ENCODE results near the gene PDXP.
"Not testable (repeated sequence)": the region's sequence is repeated elsewhere in the genome, so short reads cannot be mapped to it uniquely, and the experiment has no call there.

The PDXP gene

DNA sequence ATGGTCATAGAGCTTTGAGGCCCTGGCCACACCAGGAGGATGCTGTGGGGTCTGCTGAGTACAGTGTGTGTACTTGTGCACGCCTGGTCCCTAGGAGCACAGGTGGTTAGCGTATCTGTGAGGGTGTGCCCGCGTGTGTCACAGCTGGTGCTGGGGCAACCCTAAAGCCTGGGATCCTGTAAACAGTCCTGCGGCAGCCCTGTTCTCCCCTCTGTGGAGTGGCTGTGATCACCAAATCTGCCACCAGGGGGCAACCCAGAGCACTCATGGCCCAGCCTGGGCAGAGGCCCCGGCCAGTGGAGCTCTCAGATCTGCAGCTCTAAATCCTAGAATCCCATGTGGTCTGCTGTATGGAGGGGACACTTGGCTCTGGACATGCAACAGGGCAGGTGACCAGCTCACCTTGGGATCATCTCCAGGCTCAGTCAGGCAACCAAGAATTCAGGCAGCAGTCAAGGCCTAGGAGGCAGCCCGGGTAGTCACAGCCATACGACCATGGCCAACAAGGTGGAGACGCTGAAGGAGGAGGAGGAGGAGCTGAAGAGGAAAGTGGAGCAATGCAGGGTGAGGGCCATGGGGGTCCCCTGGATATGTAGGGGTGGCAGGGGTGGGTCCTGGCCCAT lies 15.2 kb upstream of the PDXP start:
- peak overlapping the region; percentile 34; the same call in 1 of the 2 replicates for H3K9ac ChIP-seq

DNA sequence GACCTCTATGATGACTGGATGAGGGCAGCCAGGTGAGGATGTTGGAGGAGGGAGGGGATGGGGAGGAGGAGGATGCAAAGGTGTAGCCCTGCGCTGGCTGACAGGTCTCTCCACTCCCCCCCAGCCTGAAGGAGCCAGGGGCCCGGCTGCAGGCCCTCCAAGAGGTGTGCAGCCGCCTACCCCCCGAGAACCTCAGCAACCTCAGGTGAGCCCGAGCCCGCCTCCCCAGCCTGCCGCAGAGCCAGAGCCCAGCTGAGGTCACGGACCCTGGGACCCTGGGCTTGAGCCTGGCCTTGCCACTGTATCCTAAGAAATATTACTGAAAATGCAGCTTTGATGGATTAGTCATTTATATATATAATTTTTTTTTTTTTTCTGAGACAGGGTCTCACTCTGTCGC lies 11.2 kb upstream of the PDXP start:
- H3K27me3 ChIP-seq = no peaks in the 10 kb centered on the region
- H3K27ac ChIP-seq = no peak overlapping the region
- peaks cover 14% of the 10 kb centered on the region for H3K4me1 ChIP-seq
- peaks cover 11% of the 10 kb centered on the region; the same call in 1 of the 2 replicates for H4K20me1 ChIP-seq
- no peak for TF ChIP-seq Cebpa-rat (IDR thresholded peaks at IDR 0.05)
- no peak overlapping the region for H3K4me3 ChIP-seq
- no peak overlapping the region for H3K9ac ChIP-seq
- no peak overlapping the region for H3K4me2 ChIP-seq
- H3K36me3 ChIP-seq = peaks cover 94% of the 10 kb centered on the region
- H3K9me3 ChIP-seq = no peaks in the 10 kb centered on the region

More for the DNA sequence above, 15.2 kb upstream of the PDXP start:
- Histone ChIP-seq H3K4me2 (peak overlapping the region; percentile 32; the same call in 1 of the 2 replicates), H3K9me3 (no peaks in the 10 kb centered on the region), H3K4me1 (peaks cover 44% of the 10 kb centered on the region), H3K27ac (0 out of 2 replicates have a peak overlapping the region, but pooled peaks have one; percentile 0), H3K27me3 (no peaks in the 10 kb centered on the region), H4K20me1 (peaks cover 25% of the 10 kb centered on the region; the same call in 1 of the 2 replicates), H3K4me3 (no peak overlapping the region), H3K36me3 (peaks cover 67% of the 10 kb centered on the region)
- TF ChIP-seq Cebpa-rat (IDR thresholded peaks at IDR 0.05) = no peak

DNA sequence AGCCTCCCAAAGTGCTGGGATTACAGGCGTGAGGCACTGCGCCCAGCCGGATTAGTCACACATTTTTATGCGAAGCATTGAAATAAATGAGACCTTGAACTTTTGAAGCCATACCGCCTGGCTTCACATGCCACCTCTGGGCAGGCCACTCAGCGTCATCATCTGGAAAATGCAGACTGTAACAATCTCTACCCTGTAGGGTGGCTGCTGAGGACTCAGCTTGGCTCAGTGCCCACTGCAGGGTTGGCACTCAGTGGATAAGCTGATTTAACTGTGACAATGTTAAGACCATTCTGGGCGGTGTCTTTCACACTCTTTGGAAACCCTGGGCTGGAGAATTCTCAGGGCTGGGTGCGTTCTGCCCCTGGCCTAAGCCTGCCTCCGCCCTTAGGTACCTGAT lies 10.6 kb upstream of the PDXP start:
- no peak overlapping the region for H3K9ac ChIP-seq
- H3K27ac ChIP-seq = no peak overlapping the region
- peaks cover 8% of the 10 kb centered on the region; the same call in 1 of the 2 replicates for H3K4me1 ChIP-seq
- TF ChIP-seq Cebpa-rat (IDR thresholded peaks at IDR 0.05) = no peak
- H3K9me3 ChIP-seq = no peaks in the 10 kb centered on the region
- no peak overlapping the region for H3K4me3 ChIP-seq
- H3K36me3 ChIP-seq = peaks cover 96% of the 10 kb centered on the region
- no peaks in the 10 kb centered on the region for H3K27me3 ChIP-seq
- H4K20me1 ChIP-seq = peaks cover 6% of the 10 kb centered on the region; the same call in 1 of the 2 replicates
- H3K4me2 ChIP-seq = no peak overlapping the region

DNA sequence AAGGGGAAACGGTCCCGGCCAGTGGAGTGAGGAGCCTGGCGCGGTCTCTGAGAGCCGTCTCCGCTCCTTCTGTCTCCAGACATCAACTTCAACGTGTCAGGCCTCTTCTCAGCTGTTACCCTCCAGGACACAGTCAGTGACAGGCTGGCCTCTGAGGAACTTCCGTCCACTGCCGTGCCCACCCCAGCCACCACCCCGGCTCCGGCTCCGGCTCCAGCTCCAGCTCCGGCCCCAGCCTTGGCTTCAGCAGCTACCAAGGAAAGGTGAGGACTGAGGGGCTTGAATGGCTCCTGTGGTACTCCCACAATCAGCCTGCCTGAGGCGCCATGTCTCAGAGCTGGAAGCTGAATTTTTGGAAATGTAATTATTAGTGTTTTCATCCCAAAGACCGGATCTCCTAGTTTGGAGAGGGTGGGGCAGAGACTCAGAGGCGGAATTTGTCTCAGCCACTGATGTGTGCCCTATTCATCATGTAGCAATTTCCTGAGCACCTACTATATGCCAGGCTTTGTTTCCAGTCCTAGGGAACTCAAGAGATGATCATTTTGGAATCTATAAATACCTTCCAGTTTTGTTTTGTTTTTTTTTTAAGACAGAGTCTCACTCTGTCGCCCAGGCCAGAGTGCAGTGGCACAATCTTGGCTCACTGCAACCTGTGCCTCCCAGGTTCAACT lies 7.9 kb upstream of the PDXP start:
- peaks cover 91% of the 10 kb centered on the region for H3K36me3 ChIP-seq

DNA sequence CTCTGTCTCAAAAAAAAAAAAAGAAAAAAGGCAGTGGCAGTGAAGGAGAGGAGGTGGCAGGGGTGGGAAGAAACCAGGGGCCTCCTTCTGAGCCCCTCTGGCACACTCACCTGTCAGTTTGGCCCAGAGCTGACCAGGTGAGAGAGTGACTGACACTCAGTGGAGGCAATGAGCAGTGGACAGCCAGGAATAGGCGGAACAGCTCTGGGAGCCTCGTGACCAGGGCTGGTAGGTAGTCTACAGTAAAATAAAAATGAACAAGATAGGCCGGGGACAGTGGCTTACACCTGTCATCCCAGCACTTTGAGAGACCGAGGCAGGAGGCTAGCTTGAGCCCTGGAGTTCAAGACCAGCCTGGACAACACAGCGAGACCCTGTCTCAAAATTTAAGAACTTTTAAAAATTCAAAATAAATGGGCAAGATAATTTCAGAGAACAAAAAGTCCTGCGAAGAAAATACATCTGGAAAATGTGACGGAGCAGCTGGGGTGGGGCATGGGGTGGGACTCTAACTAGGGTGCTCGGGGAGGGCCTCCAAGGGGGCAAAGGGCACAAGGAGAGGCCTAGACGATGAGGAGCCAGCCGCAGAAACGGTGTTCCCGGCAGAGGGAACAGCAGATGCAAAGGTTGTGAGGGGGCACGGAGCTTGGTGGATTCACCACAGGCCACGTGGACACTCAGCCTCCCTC lies 3.8 kb upstream of the PDXP start:
- Histone ChIP-seq H3K9ac (no peak overlapping the region), H3K4me1 (peaks cover 11% of the 10 kb centered on the region), H3K4me3 (no peak overlapping the region), H4K20me1 (peaks cover 8% of the 10 kb centered on the region), H3K36me3 (peaks cover 49% of the 10 kb centered on the region), H3K27me3 (no peaks in the 10 kb centered on the region), H3K9me3 (no peaks in the 10 kb centered on the region), H3K4me2 (no peak overlapping the region), H3K27ac (no peak overlapping the region)
- TF ChIP-seq Cebpa-rat (IDR thresholded peaks at IDR 0.05) = no peak

More for the DNA sequence above, 7.9 kb upstream of the PDXP start:
- no peak for TF ChIP-seq Cebpa-rat (IDR thresholded peaks at IDR 0.05)
- Histone ChIP-seq H3K27me3 (no peaks in the 10 kb centered on the region), H3K4me1 (no peaks in the 10 kb centered on the region), H3K4me3 (no peak overlapping the region), H3K4me2 (no peak overlapping the region), H3K9me3 (no peaks in the 10 kb centered on the region), H3K27ac (no peak overlapping the region), H4K20me1 (no peaks in the 10 kb centered on the region), H3K9ac (no peak overlapping the region)

DNA sequence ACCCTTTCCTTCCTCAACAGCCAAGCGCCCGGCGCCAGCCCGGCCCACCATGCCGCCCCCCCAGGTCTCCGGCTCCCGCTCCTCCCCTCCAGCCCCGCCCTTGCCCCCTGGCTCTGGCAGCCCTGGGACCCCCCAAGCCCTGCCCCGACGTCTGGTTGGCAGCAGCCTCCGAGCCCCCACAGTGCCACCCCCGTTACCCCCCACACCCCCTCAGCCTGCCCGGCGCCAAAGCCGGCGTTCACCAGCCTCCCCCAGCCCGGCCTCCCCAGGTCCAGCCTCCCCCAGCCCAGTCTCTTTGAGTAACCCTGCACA lies 3.3 kb upstream of the PDXP start:
- H3K27ac ChIP-seq = no peak overlapping the region
- H3K36me3 ChIP-seq = peaks cover 44% of the 10 kb centered on the region
- no peaks in the 10 kb centered on the region for H3K9me3 ChIP-seq
- peaks cover 13% of the 10 kb centered on the region for H4K20me1 ChIP-seq
- no peak overlapping the region for H3K4me2 ChIP-seq
- peaks cover 16% of the 10 kb centered on the region for H3K4me1 ChIP-seq
- TF ChIP-seq Cebpa-rat (IDR thresholded peaks at IDR 0.05) = no peak
- no peak overlapping the region for H3K4me3 ChIP-seq
- H3K27me3 ChIP-seq = no peaks in the 10 kb centered on the region
- no peak overlapping the region for H3K9ac ChIP-seq

DNA sequence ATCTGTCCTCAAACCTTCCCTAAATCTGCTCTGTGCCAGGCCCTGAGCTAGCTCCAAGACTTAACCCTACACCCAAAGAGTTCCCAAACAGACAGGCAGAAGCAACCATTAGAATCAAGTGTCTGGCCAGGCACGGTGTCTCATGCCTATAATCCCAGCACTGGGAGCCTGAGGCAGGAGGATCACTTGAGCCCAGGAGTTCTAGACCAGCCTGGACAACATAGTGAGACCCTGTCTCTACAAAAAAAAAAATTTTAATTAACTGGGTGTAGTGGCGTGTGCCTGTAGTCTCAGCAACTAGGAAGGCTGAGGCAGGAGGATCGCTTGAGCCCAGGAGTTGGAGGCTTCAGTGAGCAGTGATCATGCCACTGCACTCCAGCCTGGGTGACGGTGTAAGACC lies 1.9 kb upstream of the PDXP start:
- not testable (repeated sequence) for H3K4me3 ChIP-seq, H3K27me3 ChIP-seq, H3K4me2 ChIP-seq, H3K9me3 ChIP-seq, H3K27ac ChIP-seq
- Histone ChIP-seq H4K20me1 (peaks cover 27% of the 10 kb centered on the region), H3K9ac (0 out of 2 replicates have a peak overlapping the region, but pooled peaks have one; percentile 29), H3K4me1 (peaks cover 30% of the 10 kb centered on the region), H3K36me3 (peaks cover 31% of the 10 kb centered on the region)

DNA sequence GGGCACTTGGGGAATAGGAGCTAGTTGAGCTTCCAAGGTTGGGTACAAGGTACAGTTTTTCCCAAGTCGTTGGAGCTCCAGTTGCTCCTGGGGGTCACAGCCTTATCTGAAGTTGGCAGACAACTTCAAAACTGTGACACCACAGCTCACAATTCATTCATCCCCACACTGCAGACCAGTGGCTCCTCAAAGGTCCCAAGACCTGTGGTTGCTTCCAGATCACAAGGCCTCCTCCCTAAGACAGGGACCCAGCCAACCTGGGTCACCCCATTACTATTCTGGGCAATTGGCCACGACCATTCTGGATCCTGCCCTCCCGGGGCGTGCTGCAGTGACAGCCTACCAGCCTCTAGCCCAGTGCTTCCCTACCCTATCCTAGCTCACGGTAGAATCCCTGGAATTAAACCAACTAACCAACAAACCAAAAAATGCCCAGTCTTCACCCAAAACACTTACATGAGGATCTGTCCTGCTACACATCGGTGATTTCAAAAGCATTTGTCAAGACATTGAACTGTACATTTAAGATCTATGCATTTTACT lies 862 bp upstream of the PDXP start:
- H3K36me3 ChIP-seq = peaks cover 20% of the 10 kb centered on the region
- peak overlapping the region; percentile 91 for H3K4me2 ChIP-seq
- peak overlapping the region; percentile 72 for H3K9ac ChIP-seq
- no peaks in the 10 kb centered on the region for H3K9me3 ChIP-seq
- H3K4me3 ChIP-seq = peak overlapping the region; percentile 93
- no peaks in the 10 kb centered on the region for H3K27me3 ChIP-seq
- no peak for TF ChIP-seq Cebpa-rat (IDR thresholded peaks at IDR 0.05)
- peaks cover 41% of the 10 kb centered on the region for H3K4me1 ChIP-seq
- H4K20me1 ChIP-seq = peaks cover 37% of the 10 kb centered on the region
- peak overlapping the region; percentile 93 for H3K27ac ChIP-seq

DNA sequence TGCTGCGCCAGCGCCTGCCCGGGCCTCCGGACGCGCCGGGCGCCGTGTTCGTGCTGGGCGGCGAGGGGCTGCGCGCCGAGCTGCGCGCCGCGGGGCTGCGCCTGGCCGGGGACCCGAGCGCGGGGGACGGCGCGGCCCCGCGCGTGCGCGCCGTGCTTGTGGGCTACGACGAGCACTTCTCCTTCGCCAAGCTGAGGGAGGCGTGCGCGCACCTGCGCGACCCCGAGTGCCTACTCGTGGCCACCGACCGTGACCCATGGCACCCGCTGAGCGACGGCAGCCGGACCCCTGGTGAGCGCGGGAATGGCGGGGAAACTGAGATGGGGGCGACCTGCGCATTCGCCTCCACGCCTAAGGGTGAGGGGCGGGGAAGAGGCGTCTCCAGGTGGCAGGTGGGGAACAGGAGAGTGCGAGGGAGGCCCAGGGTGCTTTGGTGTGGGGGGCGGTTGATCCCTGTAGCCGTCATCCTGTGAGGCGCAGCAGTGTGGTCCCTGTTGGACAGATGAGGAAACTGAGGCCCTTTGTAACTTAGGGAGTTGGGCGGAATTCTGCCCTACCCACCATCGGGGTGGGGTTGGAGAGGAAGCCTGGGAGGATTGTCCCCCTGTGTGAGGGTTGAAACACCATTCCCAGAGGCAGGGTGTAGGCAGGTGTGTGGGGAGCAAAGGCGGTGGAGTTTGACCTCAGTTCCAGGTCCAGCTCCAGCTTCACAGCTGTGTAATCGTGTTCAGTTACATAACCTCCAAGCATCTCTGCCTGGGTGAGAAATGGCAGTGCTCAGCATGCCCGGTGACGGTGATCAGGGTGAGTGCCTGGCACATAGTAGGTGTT lies 758 bp downstream of the PDXP start:
- Histone ChIP-seq H3K4me1 (peaks cover 56% of the 10 kb centered on the region), H3K4me3 (peak overlapping the region; percentile 93), H3K9me3 (no peaks in the 10 kb centered on the region), H3K36me3 (peaks cover 8% of the 10 kb centered on the region), H3K27ac (peak overlapping the region; percentile 93), H3K27me3 (no peaks in the 10 kb centered on the region), H3K9ac (peak overlapping the region; percentile 91), H3K4me2 (peak overlapping the region; percentile 97), H4K20me1 (peaks cover 54% of the 10 kb centered on the region)
- TF ChIP-seq Cebpa-rat (IDR thresholded peaks at IDR 0.05) = no peak
